GM19351 (cell line): Measurements from ENCODE around the gene FBXO34.
"Not testable (repeated sequence)": the region's sequence is repeated elsewhere in the genome, so short reads cannot be mapped to it uniquely, and the experiment has no call there.

ENCODE experiments used
- ATAC-seq: cut with Tn5 transposase; IDR thresholded peaks from one replicate; pipeline ENCODE4 v1.9.1; 2021; ENCODE audit warnings: mild to moderate bottlenecking, moderate library complexity; ENCODE audit not compliant: unreplicated experiment

The FBXO34 gene

GRCh38 chr14:55381040-55381439 is 109.8 kb downstream of the FBXO34 start:
- ATAC-seq, result no peak

GRCh38 chr14:55381561-55381960 is 110.3 kb downstream of the FBXO34 start:
- no peak for ATAC-seq

GRCh38 chr14:55382483-55382882 is 111.3 kb downstream of the FBXO34 start:
- ATAC-seq, result no peak

- ATAC-seq, result not testable (repeated sequence)
These were observed 111.8 kb downstream of the FBXO34 start for GRCh38 chr14:55383056-55383466.

- no peak for ATAC-seq
These were observed 112.4 kb downstream of the FBXO34 start for GRCh38 chr14:55383541-55384140.

- no peak for ATAC-seq
These were observed 113.3 kb downstream of the FBXO34 start for GRCh38 chr14:55384536-55384935.

- ATAC-seq, result no peak
These were observed 115.0 kb downstream of the FBXO34 start for GRCh38 chr14:55386037-55386808.

GRCh38 chr14:55387121-55387520 is 115.9 kb downstream of the FBXO34 start:
- no peak for ATAC-seq

GRCh38 chr14:55388160-55388559 is 116.9 kb downstream of the FBXO34 start:
- ATAC-seq, result no peak

- no peak for ATAC-seq
These were observed 118.1 kb downstream of the FBXO34 start for GRCh38 chr14:55389330-55389729.

GRCh38 chr14:55398679-55399078 is 127.5 kb downstream of the FBXO34 start:
- no peak for ATAC-seq

GRCh38 chr14:55399183-55399582 is 128.0 kb downstream of the FBXO34 start:
- ATAC-seq, result no peak

GRCh38 chr14:55399852-55400251 is 128.6 kb downstream of the FBXO34 start:
- ATAC-seq, result no peak

- ATAC-seq, result no peak
These were observed 130.5 kb downstream of the FBXO34 start for GRCh38 chr14:55401751-55402150.
